ENCODE measurements around the gene FNDC10.
A peak's percentile ranks its signal among the peaks of the same experiment; 100 is the strongest.

FNDC10 gene

DNA sequence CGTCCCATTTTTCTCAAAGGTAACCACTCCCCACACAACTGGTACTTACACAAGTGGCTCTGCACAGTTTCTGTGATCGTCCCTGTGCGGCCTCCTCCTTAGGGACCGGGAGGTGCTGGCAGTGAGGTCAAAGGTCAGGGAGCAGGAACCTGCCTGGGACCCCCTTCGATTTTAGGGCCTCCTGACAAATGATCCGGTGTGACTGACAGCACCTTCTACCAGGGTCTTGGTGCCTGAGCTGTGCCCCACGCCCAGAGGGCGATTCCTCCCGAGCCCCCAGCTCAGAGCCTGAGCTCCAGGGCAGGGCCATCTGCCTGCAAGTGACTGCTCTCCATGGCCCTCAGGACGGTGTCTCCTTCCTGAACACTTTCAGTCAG, 47.7 kb downstream of the FNDC10 start:
- no peak for TF ChIP-seq NFIC (IDR thresholded peaks at IDR 0.05)
- no peak for TF ChIP-seq TAF1 (IDR thresholded peaks at IDR 0.05; ENCODE audit: low read depth)

DNA sequence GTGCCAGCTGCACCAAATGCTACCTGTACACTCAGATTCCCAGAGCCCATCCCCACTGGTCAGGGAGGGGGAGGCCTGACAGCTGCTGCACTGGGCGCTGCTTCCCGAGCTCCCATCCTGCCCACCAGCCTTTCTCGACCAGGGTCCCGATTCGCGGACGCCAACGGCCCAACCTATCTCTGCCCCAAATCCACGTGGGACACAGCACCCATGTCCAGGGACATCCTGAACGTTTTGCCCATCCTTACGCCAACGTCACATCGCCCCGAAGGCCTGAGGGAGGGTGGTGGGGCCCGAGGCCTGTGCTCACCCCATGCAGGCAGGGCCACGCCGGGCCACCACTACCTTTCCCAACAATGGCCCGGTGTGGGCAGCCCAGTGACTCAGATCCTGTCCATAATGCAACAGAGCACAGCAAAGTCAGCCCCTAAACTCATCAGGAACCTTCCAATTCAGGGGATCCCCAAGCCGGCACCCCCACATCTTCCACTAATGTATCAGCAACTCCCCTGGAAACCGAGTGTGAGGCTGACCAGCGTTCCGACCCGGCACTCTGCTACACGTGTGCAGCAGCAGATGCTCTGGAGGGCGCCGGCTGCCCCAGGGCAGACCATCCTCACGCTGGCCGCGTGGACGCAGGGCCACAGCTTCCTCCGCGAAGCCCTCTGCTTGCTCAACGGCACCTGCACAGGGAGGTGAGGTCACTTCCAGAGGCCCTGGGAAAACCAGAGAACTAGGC, 48.2 kb downstream of the FNDC10 start:
- TF ChIP-seq RAD21 (IDR thresholded peaks at IDR 0.05; ENCODE audit: low read depth), result no peak
- TF ChIP-seq, protein P1, sequence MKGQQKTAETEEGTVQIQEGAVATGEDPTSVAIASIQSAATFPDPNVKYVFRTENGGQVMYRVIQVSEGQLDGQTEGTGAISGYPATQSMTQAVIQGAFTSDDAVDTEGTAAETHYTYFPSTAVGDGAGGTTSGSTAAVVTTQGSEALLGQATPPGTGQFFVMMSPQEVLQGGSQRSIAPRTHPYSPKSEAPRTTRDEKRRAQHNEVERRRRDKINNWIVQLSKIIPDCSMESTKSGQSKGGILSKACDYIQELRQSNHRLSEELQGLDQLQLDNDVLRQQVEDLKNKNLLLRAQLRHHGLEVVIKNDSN (IDR thresholded peaks at IDR 0.05), result no peak
- no peak for TF ChIP-seq NFIC (IDR thresholded peaks at IDR 0.05)
- no peak for TF ChIP-seq ZBTB7A (IDR thresholded peaks at IDR 0.05; ENCODE audit: low read depth)
- TF ChIP-seq YY1 (IDR thresholded peaks at IDR 0.05; ENCODE audit: low read depth), result no peak
- TF ChIP-seq CEBPB (IDR thresholded peaks at IDR 0.05), result no peak
- TF ChIP-seq EGR1 (IDR thresholded peaks at IDR 0.05), result no peak
- no peak for TF ChIP-seq TAF1 (IDR thresholded peaks at IDR 0.05; ENCODE audit: low read depth)
- no peak for TF ChIP-seq EP300 (IDR thresholded peaks at IDR 0.05; ENCODE audit: borderline replicate concordance)
- TF ChIP-seq CREB1 (IDR thresholded peaks at IDR 0.05; ENCODE audit: low read depth), result no peak
- TF ChIP-seq, protein P2, sequence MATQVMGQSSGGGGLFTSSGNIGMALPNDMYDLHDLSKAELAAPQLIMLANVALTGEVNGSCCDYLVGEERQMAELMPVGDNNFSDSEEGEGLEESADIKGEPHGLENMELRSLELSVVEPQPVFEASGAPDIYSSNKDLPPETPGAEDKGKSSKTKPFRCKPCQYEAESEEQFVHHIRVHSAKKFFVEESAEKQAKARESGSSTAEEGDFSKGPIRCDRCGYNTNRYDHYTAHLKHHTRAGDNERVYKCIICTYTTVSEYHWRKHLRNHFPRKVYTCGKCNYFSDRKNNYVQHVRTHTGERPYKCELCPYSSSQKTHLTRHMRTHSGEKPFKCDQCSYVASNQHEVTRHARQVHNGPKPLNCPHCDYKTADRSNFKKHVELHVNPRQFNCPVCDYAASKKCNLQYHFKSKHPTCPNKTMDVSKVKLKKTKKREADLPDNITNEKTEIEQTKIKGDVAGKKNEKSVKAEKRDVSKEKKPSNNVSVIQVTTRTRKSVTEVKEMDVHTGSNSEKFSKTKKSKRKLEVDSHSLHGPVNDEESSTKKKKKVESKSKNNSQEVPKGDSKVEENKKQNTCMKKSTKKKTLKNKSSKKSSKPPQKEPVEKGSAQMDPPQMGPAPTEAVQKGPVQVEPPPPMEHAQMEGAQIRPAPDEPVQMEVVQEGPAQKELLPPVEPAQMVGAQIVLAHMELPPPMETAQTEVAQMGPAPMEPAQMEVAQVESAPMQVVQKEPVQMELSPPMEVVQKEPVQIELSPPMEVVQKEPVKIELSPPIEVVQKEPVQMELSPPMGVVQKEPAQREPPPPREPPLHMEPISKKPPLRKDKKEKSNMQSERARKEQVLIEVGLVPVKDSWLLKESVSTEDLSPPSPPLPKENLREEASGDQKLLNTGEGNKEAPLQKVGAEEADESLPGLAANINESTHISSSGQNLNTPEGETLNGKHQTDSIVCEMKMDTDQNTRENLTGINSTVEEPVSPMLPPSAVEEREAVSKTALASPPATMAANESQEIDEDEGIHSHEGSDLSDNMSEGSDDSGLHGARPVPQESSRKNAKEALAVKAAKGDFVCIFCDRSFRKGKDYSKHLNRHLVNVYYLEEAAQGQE (IDR thresholded peaks at IDR 0.05; ENCODE audit: low read depth), result no peak
- TF ChIP-seq TEAD4 (IDR thresholded peaks at IDR 0.05), result no peak

DNA sequence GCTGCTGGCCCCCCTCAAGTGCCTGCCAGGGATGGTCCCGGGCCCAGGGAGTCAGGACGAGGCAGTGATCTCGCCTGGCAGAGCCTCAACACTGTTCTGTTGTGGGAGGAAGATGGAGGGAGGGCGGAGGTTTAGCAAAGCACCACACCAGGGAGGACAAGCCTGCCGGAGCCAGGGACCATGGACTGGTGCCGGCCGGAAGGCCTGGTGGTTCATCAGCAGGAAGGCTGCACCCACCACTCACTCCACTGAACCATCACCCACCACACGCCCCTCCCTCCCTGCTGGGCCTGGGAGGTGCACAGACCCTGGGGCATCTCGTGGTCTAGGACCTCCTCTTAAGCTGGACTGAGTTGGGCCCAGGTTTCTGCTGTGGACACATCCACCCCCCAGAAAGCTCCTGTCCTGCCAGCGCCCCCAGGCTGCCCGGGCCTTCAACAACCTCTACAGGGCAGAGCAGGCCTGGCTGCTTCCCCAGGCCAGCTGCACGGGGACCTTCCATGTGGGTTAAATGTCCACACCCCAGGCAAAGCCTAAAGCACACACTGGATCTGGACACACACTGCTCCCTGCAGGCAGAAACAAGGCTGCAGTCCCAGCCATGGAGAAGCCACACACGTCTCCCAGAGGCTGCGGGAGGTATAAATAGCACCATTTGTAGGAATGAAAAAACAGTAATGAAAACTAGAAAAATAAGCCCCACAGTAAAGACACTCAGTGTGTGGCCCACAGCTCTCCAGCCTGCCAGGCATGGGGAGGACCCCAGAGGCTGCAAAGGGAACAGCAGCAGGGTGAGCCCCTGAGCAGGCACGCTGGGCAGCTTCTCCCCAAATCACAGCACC, 49.1 kb downstream of the FNDC10 start:
- TF ChIP-seq CEBPB (IDR thresholded peaks at IDR 0.05), result no peak
- no peak for TF ChIP-seq EP300 (IDR thresholded peaks at IDR 0.05; ENCODE audit: borderline replicate concordance)
- TF ChIP-seq RAD21 (IDR thresholded peaks at IDR 0.05; ENCODE audit: low read depth), result 0 out of 2 replicates have a peak, but pooled peaks have one; percentile 7
- no peak for TF ChIP-seq NFIC (IDR thresholded peaks at IDR 0.05)

DNA sequence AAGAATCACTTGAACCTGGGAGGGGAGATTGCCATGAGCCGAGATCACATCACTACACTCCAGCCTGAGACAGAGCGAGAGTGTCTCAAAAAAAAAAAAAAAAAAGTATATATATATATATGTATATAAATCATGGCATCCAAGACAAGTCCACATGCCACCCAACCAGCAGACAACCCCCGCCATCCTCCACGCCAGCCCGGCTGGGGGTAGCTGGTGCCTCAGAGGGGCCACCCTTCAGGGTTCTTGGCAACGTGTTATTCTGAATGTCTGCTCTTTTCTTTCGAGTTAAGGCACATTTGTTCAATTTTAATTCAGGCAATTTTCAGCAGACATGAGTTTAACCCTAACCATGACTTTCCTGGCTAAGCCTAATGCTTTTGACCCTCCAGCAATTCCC, 49.8 kb downstream of the FNDC10 start:
- TF ChIP-seq FOXM1 (IDR thresholded peaks at IDR 0.05; ENCODE audit: borderline replicate concordance, low read depth) (no peak), CREB1 (IDR thresholded peaks at IDR 0.05; ENCODE audit: low read depth) (no peak), RAD21 (IDR thresholded peaks at IDR 0.05; ENCODE audit: low read depth) (no peak)

DNA sequence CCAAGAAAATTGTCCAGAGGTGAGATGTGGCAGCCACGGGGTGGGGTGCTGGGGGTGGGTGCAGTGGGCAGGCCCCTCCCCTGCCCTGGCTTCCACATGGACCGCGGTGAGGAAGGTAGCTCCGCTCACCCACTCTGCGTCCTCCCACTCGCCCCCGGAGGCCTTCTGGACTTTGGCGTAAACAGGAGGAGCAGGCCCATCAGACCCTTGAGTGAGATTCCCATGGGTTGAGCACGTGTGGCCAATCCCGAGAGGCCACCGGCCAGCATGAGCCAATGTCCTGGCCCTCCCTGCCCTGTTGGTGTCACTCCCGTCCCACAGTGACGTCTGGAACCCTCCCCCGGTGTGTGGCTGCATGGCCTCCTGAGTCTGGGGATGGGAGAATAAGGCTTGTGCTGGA, 51.3 kb downstream of the FNDC10 start:
- TF ChIP-seq RAD21 (IDR thresholded peaks at IDR 0.05; ENCODE audit: low read depth), result no peak
- no peak for TF ChIP-seq ZBTB7A (IDR thresholded peaks at IDR 0.05; ENCODE audit: low read depth)
- TF ChIP-seq, protein P2 (IDR thresholded peaks at IDR 0.05; ENCODE audit: low read depth), result no peak
- TF ChIP-seq, protein P1 (IDR thresholded peaks at IDR 0.05), result no peak
- no peak for TF ChIP-seq TAF1 (IDR thresholded peaks at IDR 0.05; ENCODE audit: low read depth)
- TF ChIP-seq NFIC (IDR thresholded peaks at IDR 0.05), result no peak
- no peak for TF ChIP-seq CREB1 (IDR thresholded peaks at IDR 0.05; ENCODE audit: low read depth)
- no peak for TF ChIP-seq YY1 (IDR thresholded peaks at IDR 0.05; ENCODE audit: low read depth)
- TF ChIP-seq FOXM1 (IDR thresholded peaks at IDR 0.05; ENCODE audit: borderline replicate concordance, low read depth), result no peak
- TF ChIP-seq, protein P3, sequence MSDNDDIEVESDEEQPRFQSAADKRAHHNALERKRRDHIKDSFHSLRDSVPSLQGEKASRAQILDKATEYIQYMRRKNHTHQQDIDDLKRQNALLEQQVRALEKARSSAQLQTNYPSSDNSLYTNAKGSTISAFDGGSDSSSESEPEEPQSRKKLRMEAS (IDR thresholded peaks at IDR 0.05), result no peak
- TF ChIP-seq TCF12 (IDR thresholded peaks at IDR 0.05; ENCODE audit: low read depth), result no peak

Data from Ishikawa (cell line).